ENCODE data around the gene PSMA6. TPM values are rescaled to one million over a fixed set of nuclear protein-coding genes. Genes with fewer than 3 reads are reported as not detected.

PSMA6 gene
- total RNA-seq, 3 donors from 2014 or later, result 150 to 170 (median 156) TPM

DNA sequence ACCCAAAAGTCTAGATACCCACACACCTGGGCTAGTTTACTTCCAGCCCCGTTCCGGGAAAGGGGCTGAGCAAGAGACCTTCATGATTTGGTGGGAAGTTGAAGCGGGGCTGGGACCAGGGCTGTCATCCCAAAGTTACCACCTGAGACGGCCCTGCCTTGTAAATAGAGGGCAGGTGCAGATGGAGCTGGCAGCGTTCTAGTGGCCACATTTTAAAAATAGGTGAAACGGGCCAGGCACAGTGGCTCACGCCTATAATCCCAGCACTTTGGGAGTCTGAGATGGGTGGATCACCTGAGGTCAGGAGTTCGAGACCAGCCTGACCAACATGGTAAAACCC lies 68.9 kb downstream of the PSMA6 start:
- DNase-seq (ENCODE audit: low spot score in 2 of 2), result no peak
- TF ChIP-seq POLR2AphosphoS5 (IDR thresholded peaks at IDR 0.05), result no peak
- TF ChIP-seq, protein P1, sequence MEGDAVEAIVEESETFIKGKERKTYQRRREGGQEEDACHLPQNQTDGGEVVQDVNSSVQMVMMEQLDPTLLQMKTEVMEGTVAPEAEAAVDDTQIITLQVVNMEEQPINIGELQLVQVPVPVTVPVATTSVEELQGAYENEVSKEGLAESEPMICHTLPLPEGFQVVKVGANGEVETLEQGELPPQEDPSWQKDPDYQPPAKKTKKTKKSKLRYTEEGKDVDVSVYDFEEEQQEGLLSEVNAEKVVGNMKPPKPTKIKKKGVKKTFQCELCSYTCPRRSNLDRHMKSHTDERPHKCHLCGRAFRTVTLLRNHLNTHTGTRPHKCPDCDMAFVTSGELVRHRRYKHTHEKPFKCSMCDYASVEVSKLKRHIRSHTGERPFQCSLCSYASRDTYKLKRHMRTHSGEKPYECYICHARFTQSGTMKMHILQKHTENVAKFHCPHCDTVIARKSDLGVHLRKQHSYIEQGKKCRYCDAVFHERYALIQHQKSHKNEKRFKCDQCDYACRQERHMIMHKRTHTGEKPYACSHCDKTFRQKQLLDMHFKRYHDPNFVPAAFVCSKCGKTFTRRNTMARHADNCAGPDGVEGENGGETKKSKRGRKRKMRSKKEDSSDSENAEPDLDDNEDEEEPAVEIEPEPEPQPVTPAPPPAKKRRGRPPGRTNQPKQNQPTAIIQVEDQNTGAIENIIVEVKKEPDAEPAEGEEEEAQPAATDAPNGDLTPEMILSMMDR (IDR thresholded peaks at IDR 0.05), result no peak
- TF ChIP-seq POLR2A (IDR thresholded peaks at IDR 0.05), result no peak
- no peak overlapping the region for H3K4me3 ChIP-seq
- peaks cover 0 to 3% of the 10 kb centered on the region in 2 donors for H3K4me1 ChIP-seq
- no peaks in the 10 kb centered on the region for H3K36me3 ChIP-seq
- no peaks in the 10 kb centered on the region for H3K9me3 ChIP-seq
- H3K27ac ChIP-seq, result no peak overlapping the region
- H3K27me3 ChIP-seq, result no peaks in the 10 kb centered on the region
- intact Hi-C loops (cut with DNase I; ENCODE audit: low total_unique reads), result no loop called here

DNA sequence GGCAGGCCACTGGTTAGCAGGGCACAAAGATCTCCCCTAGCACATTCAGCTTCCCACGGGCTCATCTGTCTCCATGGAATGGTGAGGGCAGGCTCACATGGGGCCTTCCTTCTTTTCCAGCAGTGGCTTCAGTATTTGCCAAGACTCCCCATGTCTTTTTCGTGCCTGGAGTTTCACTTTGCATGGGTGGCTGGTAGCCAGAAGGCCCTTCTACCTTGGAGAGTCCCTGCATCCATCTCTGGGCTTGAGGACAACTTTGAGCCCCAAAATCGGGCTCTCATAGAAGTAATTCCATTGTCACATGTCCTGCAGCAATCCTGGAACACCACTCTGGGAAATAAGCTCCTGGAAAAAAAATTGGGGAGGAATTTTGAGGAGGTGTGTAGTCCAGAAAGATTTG lies 70.3 kb downstream of the PSMA6 start:
- intact Hi-C loops (cut with DNase I; ENCODE audit: low total_unique reads), result no loop called here
- peaks cover 0 to 4% of the 10 kb centered on the region in 2 donors for H3K4me1 ChIP-seq

DNA sequence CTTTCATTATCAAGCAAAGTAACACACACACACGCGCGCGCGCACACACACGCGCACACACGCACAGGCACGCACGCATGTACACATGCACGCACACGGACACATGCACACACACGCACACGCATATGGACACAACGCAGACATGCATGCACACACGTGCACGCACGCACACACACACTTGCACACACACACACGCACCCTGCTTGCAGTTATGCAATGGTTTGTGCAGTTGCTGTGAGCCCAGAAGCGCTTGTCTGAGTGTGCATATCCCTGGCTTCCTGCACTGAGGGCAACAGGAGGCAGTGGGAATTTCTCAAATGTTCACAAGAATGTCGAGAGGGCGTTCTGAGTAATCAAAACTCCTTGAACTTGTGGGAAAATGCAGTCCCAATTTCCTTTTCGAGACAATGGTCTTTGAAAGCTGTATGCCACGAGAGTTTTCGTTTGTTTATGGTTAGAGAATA lies 70.8 kb downstream of the PSMA6 start:
- intact Hi-C loops (cut with DNase I; ENCODE audit: low total_unique reads), result no loop called here
- DNase-seq (ENCODE audit: low spot score in 2 of 2), result no peak
- Histone ChIP-seq H3K4me3 (no peak overlapping the region), H3K9me3 (no peaks in the 10 kb centered on the region), H3K4me1 (peaks cover 0 to 4% of the 10 kb centered on the region in 2 donors), H3K36me3 (no peaks in the 10 kb centered on the region), H3K27ac (peak overlapping the region in 1 of 2 donors; percentile 1), H3K27me3 (no peaks in the 10 kb centered on the region)
- TF ChIP-seq, protein P1 (IDR thresholded peaks at IDR 0.05), result no peak
- TF ChIP-seq POLR2AphosphoS5 (IDR thresholded peaks at IDR 0.05), result peak in 1 of 3 donors; percentile 7

More for the DNA sequence above, 70.3 kb downstream of the PSMA6 start:
- Histone ChIP-seq H3K27ac (peak overlapping the region; percentile 9 to 33), H3K27me3 (no peaks in the 10 kb centered on the region), H3K36me3 (no peaks in the 10 kb centered on the region), H3K4me3 (no peak overlapping the region), H3K9me3 (no peaks in the 10 kb centered on the region)
- DNase-seq (ENCODE audit: low spot score in 2 of 2), result no peak
- TF ChIP-seq, protein P1 (IDR thresholded peaks at IDR 0.05), result no peak
- TF ChIP-seq POLR2AphosphoS5 (IDR thresholded peaks at IDR 0.05) (no peak), POLR2A (IDR thresholded peaks at IDR 0.05) (no peak)

DNA sequence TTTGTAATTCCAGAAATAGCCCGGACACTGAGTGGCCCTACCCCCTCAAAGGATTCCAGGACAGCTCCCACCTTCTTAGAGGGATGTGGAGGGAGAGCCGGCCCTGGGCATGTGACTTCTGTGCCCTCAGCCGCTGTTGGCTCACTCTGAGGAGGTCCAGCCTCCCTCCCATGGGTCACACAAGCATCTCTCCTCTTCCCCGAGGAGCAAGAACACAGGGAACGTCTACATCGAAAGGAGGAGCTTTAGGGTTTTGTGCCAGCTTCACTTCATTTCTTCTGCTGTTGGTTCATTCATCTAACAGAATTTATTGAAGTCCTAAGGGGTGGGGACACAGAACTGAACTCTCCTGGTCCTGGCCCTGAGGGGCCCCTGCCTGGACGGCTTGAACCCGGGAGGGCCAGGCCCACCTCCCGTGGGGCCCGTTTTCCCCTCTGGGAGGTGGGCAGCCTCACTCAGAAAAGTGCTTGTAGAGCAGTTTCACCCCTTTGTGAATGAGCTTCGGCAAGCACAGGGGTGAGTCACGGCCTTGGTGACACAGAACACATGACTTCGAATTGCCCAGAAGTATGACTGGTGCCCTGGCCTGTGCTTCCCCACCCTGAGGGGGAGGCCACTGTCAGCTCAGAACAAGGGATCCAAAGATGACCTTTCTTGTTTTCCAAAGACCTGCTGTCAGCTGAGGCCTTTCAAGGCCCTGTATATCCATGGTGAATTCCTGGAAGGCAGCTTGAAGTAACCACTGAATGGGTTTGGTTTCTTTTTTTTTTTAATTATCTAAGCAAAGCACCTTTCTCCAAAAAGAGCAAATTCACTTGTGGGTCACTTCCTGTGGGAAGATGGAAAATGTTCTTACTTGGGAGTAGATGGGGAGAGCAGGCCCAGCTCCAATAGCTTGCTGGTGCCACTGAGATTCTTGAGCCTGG lies 73.2 kb downstream of the PSMA6 start:
- DNase-seq (ENCODE audit: low spot score in 2 of 2), result peak in 1 of 2 donors; percentile 77
- Histone ChIP-seq H3K4me3 (no peak overlapping the region), H3K27me3 (no peaks in the 10 kb centered on the region), H3K4me1 (peaks cover 0 to 4% of the 10 kb centered on the region in 2 donors), H3K36me3 (no peaks in the 10 kb centered on the region), H3K27ac (peak overlapping the region; percentile 82 to 85), H3K9me3 (no peaks in the 10 kb centered on the region)
- no peak for TF ChIP-seq POLR2A (IDR thresholded peaks at IDR 0.05)
- TF ChIP-seq, protein P1 (IDR thresholded peaks at IDR 0.05), result no peak
- peak in 2 of 3 donors; percentile 60 to 68 for TF ChIP-seq POLR2AphosphoS5 (IDR thresholded peaks at IDR 0.05)
- intact Hi-C loops (cut with DNase I; ENCODE audit: low total_unique reads), result no loop called here

DNA sequence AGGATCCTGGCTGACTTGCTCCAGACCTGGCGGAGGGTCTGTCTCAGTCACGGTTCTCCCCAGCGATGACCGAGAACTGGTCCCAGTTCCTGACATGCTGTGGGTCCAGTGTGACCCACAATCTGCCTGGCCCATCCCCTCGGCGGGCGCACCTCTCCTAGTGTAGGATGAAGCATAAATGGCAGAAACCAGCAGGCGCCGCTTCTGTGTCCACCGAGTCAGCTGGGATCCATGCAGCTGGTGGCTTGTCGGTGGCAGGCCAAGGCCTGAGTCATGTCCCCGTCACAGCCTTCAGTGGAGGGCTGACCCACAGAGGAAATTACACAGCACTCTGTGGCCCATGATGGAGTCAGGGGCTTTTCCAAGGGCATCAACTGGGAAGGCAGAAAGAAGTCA lies 73.9 kb downstream of the PSMA6 start:
- peak overlapping the region; percentile 82 to 85 for H3K27ac ChIP-seq
- DNase-seq (ENCODE audit: low spot score in 2 of 2), result no peak
- peaks cover 0 to 4% of the 10 kb centered on the region in 2 donors for H3K9me3 ChIP-seq
- TF ChIP-seq POLR2AphosphoS5 (IDR thresholded peaks at IDR 0.05) (no peak), POLR2A (IDR thresholded peaks at IDR 0.05) (no peak)
- TF ChIP-seq, protein P1 (IDR thresholded peaks at IDR 0.05), result no peak
- peaks cover 0 to 4% of the 10 kb centered on the region in 2 donors for H3K4me1 ChIP-seq
- no peak overlapping the region for H3K4me3 ChIP-seq
- no peaks in the 10 kb centered on the region for H3K36me3 ChIP-seq
- intact Hi-C loops (cut with DNase I; ENCODE audit: low total_unique reads), result no loop called here
- H3K27me3 ChIP-seq, result no peaks in the 10 kb centered on the region
